GM21447 (cell line): ENCODE measurements around the gene SPEM1.

Experiments used
- ATAC-seq: cut with Tn5 transposase; IDR thresholded peaks from one replicate; pipeline ENCODE4 v1.9.1; 2021; ENCODE audit not compliant: unreplicated experiment

Gene SPEM1

DNA sequence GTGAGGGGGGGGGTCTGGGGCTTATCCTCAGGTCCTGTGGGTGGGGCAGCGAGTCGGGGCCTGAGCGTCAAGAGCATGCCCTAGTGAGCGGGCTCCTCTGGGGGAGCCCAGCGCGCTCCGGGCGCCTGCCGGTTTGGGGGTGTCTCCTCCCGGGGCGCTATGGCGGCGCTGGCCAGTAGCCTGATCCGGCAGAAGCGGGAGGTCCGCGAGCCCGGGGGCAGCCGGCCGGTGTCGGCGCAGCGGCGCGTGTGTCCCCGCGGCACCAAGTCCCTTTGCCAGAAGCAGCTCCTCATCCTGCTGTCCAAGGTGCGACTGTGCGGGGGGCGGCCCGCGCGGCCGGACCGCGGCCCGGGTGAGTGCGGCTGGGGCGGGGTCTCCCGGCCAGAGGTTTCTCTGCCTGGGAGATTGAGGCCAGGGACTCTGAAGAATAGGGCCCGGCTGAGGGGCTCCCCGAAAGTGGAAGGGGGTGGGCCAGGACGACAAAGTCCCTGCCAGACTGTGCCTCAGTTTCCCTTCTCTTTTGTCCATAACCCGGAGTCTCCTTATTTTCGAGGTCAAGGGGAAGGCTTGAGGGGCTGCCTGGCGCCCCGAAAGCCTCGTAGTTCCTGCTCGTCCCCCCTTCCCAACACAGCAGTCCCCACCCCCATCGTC, 19.5 kb downstream of the SPEM1 start, which contains the start of gene FGF11:
TSS of gene FGF11 (plus strand) at position 51 of the 651 bp plus-strand sequence. CDS start at position 160, 109 bp downstream.
- ATAC-seq, result no peak

DNA sequence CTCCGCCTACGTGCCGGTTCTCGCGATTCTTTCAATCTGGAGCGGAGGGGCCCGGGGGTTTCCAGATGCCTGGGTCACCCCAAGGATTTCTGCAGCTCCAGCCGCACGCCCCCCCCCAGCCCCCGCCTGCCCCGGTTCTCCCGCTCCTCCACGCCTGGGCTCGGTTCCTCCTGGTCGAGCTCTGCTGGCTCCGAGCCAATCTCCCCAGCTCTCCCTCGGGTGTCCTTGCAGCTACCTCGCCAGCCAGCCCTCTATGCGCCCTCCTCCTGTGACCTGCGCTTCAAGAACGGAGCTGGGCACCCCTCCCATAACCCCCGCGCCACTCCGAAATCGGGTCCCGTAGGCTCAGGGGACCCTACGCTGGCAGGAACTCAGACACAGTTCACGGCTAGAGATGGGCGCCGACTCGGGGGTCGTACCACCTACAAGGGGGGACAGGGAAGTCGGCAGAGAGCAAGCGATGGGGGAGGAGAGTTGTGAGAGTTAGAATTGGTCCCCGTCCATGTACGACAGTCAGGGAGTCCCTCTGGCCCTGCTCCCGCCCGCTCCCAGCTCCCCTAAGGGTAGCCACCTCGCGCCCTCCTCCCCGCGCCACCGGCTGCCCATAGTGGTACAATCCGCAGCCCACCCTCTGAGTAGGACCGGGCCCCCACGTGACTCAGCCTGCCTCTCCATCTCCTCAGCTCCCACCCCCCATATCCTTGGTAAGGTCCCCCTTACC, 20.1 kb downstream of the SPEM1 start:
- ATAC-seq, result no peak

DNA sequence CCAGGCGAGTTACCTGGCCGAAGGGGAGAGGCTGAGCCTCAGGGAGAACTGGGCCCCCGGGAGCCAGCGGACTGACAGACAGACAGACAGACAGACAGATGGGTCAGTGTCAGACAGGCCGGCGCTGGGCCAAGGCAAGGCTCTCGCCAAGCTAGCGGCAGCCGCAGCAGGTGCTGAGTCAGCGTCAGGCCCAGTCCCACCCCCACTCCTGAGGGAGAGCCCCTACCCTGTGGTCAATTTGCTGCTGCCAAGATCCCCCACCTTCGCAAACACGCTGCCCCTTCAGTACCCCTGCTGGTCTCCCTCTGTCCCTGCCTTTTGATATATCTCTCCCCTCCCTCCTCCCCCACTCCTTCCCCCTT, 20.7 kb downstream of the SPEM1 start:
- ATAC-seq, result no peak

DNA sequence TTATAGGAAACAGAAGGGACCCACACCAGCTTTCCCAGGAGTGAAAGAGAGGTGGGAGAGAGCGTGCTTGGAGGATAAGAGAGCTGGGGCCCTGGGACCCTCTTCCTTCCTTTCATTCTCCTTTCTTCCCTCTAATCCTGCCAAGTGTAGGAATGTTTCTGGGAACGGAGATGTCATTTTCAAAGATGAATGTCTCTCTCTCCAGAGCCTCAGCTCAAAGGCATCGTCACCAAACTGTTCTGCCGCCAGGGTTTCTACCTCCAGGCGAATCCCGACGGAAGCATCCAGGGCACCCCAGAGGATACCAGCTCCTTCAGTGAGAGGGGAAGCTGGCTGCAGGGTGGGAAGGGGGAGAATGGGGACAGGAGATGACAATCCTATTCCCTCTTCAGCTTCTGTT, 21.1 kb downstream of the SPEM1 start:
- no peak for ATAC-seq

DNA sequence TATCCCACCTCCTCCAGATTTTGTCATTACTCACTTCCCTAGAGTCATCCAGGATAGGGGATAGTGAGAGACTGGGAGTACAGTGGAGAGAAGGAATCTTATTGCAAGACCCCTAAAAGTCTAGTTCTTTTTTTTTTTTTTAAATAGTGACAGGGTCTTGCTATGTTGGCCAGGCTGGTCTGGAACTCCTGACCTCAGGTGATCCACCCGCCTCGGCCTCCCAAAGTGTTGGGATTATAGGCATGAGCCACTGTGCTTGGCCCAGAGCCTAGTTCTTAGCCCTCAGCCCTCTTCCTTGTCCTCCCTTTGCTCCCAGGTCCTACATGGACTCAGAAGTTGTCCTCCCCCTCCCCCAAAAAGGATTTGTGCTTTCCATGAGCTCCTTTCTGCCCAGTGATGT, 22.0 kb downstream of the SPEM1 start:
- no peak for ATAC-seq

DNA sequence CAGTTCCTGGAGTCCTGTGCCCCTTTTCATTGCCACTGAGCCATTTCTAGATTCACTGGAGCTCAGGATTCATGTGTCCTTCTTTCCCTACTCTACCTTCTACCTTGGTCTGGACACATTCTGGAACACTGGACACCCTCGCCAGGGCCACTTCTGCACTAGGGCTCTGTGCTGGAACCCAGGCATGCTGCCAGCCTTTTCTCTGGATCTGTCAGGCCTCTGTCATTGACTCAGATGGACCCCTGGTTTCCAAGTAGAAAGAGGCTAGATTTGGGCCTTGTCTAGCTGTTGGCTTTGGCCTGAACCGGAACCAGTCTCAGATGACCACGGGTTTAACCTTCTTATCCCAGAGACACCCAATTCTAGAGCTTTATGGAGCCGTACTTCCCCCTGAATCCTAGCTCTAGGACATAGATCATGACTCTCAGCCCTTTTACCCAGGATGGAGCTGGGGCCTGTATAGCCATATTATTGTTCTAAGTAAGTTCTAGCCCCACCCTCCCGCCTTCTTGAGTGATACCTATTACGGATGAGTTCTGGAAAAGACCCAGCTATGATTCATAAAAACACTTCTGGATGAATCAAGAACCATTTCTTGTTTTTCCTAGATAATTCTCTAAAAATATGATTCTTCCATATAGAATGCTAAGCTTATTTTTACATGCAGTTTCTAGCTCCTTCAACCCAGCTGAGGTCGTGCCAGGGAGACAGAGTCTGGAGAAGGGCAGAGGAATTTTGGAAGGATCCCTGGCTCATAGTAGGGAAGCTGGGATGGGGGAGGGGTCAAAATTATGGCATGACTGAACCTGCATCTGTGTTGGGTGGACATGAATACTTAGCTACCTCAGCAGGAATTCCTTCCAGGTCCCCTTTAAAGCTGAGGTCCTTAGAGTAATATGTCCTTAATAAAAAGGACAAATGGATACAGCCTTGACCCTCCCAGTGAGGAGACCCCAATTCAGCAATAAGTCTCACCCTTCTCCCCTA, 23.7 kb downstream of the SPEM1 start:
- ATAC-seq, result no peak

DNA sequence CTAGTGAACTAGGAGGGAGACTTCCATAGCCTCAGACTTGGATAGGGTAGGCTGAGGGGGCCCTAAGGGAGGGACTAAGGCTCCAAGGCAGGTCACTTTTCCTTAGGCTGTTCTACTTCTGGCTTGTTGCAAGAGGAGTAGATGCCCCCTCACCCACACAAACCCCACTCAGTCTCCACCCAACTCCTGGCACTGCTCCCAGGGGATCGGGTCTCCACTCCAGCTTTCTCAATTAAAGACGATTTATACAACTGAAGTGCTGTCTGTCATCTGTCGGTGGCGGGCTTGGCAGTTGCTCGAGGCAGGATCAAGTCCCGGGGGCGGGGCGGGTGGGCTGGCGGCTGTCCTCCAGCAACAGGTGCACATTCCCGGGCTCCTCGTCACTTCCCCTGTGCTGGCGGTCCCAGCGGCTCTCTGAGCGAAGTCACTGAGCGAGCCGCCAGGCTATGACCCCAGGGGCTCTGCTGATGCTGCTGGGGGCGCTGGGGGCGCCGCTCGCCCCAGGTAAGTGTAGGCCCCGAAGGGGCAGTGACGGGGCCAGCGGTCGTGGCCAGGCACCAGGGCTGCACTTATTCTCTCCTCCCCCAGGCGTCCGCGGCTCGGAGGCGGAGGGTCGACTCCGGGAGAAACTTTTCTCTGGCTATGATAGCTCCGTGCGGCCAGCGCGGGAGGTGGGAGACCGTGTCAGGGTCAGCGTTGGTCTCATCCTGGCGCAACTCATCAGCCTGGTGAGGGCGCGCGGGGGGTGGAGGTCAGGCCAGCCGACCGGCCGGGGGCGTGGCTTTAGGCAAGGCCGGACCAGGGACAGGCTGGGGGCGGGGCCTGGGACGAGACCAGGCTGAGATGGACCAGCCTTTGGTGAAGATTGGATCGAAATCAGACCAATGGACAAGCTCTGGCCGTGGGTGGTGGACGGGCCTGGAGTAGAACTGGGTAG, 24.8 kb downstream of the SPEM1 start, which contains the start of gene CHRNB1:
TSS of gene CHRNB1 (plus strand) at position 380 of the 937 bp plus-strand sequence. CDS start at position 447, 67 bp downstream.
- ATAC-seq, result peak; percentile 43

DNA sequence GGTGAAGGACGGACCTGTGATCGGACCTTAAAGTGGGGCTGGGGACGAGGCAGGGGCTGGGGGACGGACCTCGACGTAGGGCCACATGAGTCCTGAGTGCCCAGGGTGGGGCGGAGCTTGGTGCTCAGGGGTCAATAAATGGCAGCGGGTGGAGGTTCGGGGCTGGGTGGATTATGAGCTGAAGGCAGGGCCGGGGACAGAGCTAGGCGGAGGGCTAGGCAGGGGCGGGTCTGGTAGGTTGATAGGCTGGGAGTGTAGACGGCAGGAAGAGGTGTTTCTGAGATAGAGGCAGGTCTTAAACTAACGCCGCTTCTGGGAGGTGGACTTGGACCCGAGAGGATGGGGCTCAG, 25.5 kb downstream of the SPEM1 start:
- ATAC-seq, result peak; percentile 21

DNA sequence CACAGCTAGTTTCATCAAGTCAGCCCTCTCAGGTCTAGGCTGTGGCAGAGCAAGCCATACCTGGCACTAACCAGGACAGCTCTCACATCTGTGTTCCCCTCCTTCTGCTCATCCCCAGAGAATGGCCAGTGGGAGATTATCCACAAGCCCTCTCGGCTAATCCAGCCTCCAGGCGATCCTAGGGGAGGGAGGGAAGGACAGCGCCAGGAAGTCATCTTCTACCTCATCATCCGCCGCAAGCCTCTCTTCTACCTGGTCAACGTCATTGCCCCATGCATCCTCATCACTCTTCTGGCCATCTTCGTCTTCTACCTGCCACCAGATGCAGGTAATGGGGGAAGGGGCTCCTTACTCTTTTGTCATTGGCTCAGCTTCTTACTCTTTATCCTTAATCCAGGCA, 28.3 kb downstream of the SPEM1 start:
- ATAC-seq, result no peak

DNA sequence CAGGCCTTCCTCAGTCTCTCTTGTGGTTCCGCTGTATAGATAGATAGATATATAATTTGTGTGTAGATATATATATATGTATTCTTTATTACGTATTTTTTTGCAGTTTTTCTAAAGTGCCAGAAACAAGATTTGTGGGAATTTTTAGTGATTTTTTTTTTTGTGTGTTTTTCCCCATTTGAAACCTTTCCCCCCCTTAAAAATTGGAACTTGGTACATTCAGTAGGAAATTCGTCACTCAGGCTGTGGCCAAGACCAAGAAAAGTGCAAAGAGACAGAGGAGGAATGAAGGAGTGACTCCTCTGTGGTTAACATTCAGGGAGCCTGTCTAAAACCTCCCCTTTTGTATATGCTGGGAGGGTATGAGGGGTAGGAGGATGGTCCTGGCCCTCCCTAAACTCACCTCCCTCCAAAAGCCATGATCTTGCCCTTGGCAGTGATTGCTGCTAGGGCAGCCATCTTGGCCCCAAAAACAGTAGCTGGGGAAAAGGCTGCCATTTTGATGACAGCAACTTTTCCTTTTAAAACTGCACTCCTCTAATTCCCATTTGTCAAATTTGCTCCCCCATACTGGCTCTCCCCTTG, 39.9 kb downstream of the SPEM1 start:
- no peak for ATAC-seq

DNA sequence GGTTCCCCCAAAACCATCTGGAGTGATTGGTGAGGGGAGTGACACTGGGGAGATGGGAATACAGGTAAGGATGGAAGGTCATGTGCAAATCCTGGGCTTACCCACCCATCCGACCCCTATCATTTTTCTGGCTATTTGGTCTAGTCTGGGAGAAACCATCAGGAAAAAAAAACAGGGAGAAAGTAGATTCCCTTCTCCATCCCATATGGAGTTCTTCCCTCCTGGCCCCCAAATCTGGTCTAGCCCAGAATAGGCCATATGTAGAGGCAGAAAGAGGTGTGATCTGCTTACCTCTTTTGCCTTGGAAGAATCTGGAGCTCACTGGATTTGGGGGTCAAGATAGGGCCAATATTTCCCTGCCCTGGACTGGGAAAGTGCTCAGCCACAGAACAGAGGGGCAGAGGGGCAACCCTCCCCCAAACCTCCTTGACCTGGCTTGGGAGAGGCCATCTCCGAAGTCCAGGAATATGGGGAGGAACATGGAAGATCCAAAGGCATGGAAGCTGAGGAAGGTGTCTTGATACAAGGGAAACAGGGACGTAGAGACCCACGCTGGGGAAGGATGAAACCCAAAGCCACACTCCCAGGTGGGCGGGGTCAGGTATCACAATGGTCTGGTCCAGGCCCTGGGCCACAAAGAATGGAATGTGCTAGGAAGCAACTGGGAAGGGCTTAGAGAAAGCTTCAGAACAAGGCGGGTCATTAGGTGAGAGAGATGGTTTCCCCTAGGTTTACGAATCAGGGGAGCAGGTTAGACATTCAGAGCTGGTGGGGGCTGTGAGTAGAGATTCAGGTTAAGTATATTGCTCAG, 40.9 kb downstream of the SPEM1 start:
- no peak for ATAC-seq

DNA sequence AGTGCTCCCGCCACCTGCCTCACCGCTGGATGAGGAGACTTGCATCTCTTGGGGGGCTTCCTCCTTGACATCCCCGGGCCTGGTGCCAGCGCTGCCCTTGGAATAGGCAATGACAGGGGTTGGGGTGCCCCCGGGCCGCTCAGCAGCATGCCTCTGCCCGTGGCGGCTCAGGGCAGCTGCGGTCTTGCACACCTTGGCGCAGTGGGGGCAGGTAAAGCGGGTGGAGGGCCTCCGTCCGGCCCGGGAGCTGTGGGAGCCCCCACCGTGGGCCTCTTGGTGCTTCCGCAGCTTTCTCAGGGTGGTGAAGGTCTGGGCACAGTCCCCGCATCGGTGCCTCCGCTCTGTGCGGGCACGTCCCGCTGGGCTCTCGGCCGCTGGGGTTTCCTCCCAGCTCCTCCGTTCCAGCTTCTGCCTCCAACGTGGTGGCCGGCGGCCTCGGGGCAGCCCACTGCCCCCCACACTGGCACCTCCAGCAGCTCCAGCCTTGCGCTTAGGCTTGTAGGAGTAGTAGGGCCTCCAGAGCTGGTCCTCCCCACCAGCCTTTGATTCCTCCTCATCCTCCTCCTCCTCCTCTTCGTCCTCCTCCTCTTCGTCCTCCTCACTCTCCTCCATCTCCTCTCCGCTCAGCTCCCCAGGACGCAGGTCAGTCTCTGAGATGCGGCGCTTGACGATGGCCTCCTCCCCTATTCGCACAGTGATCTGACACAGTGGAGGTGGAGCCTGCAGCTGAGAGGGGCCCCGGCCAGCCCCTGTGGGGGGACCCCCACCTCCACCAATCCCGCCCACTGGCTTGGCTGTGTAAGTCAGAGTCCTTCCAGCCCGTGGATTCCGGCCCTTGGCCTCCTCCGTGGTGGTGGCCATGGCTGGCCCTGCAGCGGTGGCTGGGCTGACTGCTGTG, 42.6 kb downstream of the SPEM1 start:
- no peak for ATAC-seq

DNA sequence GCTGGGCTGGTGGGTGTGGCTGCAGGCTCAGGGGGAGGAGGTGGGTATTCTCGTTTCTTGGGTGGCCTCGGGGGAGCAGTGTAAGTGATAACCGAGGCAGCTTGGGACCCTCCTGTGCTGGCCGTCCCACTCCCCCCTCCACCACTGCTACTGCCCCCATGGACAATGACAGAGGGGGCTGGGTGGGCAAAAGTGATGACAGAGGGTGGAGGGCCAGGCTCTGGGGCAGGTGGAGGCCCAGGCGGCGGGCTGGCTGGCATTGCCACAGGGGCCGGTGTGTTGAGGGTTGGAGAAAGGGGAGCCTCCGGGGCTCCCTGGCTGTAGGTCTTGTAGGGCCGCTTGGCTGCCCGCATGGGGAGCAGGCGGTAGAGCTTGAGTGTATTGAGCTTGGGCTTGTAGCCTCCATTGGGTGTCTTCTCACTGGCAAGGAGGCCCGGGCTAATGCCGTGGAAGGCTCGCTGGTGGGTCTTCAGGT, 43.3 kb downstream of the SPEM1 start:
- no peak for ATAC-seq

DNA sequence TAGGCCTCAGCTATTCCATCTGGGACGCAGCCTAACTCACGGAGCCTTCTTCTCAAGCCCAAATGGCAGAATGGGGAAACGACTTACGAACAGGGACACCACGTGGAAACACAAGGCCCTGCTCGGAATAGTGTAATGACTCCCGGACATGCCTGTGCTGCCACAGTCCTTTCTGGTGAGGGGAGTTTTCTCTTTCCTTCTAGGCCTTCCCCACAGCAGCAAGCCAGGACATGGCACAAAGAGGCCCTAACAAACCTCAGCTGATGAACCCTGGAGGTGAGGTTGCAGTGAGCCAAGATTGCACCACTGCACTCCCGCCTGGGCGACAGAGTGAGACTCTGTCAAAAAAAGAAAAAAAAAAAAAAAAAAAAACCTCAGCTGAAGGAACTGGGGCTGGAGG, 44.0 kb downstream of the SPEM1 start:
- ATAC-seq, result no peak

DNA sequence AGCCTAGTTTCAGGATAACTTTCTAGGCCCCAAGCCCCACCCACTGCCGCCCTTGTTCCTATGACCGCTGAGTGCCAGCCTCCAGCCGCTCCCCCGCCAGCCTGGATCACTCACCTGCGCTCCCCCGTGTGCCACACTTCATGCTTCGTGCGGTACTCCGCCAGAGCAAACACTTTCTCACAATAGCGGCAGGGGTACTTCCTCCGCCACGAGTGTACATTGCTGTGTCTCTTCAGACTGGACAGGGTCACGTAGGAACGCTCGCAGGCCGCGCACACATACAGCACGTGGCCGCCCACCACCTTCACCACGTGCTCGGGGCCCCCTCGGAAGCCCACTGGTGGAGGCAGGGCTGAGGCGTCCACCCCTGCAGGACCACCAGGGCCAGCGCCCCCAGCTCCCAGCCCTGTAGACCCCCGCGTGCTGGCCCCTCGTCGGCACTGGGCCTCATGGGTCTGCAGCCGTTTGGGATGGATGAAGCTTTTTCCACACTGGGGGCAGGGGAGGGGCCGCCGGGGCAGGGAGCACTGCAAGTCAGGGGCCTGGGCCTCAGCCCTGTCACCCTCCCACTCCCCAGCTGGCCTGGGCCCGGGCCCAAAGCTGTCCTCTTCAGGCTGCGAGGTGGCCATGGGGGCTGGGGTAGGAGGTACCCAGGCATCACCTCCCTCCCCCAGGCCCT, 45.6 kb downstream of the SPEM1 start:
- no peak for ATAC-seq

DNA sequence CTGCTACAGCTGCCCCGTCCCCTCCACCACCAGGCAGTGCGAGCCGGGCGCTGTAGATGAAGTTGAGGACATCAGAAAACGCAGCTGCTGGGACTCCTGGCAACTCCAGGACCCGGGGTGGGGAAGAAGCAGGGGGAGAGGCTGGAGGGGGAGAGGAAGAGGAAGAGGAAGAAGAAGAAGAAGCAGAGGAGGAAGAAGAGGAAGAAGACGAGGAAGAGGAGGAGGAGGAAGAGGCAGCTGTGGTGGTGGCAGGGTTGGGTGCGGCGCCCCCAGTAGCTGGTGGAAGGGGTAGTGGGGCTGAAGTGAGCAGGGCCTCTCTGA, 46.2 kb downstream of the SPEM1 start:
- no peak for ATAC-seq

DNA sequence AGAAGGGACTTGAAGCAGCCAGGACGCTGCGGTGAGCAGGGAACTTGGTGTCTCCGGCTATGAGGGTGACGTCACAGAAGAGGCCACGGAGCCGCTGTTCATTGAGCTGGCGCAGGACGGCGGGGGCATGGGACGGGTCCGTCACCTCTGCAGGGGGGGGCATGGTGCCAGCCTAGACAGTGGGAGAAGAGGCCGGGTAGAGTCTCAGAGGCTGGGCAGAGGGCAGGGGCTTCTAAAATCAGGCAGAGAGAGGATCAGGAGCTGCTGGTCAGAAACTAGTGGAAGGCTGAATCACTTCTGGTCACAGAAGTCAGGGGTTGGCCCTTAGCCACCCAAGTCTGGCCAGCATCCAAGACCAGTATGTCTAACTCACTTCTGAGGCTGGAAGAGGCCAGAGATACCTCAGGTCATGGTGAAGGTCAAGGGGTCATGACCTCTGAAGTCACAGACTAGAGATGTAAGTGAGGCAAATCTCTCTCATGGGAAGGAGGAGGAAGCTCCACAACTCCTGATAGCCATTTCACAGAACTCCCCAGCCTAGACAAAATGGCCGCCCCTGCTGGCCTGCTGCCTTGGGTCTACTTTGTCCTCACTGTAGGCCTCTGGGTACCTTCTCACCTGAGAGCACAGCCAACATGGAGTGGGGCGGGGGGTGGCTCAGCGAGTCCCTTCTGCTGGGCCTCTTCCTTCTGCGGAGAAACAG, 46.7 kb downstream of the SPEM1 start:
- no peak for ATAC-seq
